ENCODE measurements around the gene ENOX1.

DNA sequence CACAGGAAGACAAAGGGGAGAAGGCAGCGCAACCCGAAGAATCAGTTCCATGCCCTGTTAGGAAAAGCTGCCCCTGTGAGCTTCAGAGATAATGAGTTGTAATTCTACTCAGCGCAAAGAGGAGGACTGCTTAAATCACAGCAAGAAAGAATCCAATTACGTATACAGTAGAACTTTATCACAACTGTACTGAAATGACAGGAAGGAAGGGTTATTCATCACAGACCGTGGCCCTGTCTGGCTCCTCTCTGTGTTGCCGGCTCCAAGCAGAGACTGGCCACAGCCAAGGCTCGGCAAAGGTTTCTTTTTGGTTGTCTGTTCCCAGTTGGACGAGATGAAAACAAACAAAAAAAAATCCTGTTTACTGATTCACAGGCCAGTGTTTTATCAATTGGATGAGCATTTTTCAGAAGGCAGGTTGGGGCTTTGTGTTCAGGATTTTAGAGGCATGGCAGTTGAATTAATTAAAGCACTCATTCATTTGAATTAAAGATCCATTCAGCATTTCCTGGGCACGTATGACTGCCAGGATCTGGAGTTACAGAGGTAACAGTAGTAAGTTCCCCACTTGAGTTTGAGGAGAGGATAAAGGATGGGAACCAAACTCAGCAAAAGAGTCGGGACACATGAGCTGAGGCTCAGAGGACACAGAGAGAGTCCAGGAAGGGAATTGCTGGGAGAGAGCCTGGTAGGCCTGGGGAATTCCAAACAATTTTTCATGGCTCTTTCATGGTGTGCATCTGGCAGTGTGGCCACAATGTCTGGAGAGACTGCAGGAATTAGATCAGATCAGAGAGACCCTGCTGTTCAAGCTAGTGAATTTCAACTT is 422.3 kb downstream of the ENOX1 start:
- TF ChIP-seq CTCF (IDR thresholded peaks at IDR 0.05; ENCODE audit: extremely low read depth in 1 of 2, insufficient read depth in 1 of 2, low read depth in 1 of 2, low read length in 2 of 2), result no peak
- TF ChIP-seq, protein P1, sequence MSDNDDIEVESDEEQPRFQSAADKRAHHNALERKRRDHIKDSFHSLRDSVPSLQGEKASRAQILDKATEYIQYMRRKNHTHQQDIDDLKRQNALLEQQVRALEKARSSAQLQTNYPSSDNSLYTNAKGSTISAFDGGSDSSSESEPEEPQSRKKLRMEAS (IDR thresholded peaks at IDR 0.05; ENCODE audit: insufficient read depth, insufficient read length), result no peak
- TF ChIP-seq POLR2AphosphoS5 (IDR thresholded peaks at IDR 0.05; ENCODE audit: insufficient read depth, low read depth, low read length), result peak; percentile 68
- TF ChIP-seq FOS (IDR thresholded peaks at IDR 0.05; ENCODE audit: borderline replicate concordance, insufficient read depth, low read length), result peak; percentile 73
- no peak for TF ChIP-seq EZH2 (IDR thresholded peaks at IDR 0.05; ENCODE audit: borderline replicate concordance, low read depth, low read length, severe bottlenecking)
